ENCODE results near the gene ARMCX2.

GRCh38 chrX:101685923-101686322 is 26.3 kb upstream of the ARMCX2 start:
- TF ChIP-seq EZH2phosphoT487 (IDR thresholded peaks at IDR 0.05; ENCODE audit: borderline replicate concordance, low read length) = no peak
- TF ChIP-seq CTCF (conservative IDR thresholded peaks at IDR 0.05; ENCODE audit: low read depth, low read length) = no peak
